Activated gamma-delta T cell (primary cell): Measurements from ENCODE around the gene MAFG.

Source experiments
- DNase-seq: peaks from one replicate; lab custom pipeline; 2025; lab: John Stamatoyannopoulos, UW
- total RNA-seq, 2 donors: gene quantifications; one replicate each; lab custom pipeline; 2026; lab: John Stamatoyannopoulos, UW

Gene MAFG
- 47.8 to 61.6 reads per million in 2 donors for total RNA-seq

DNA sequence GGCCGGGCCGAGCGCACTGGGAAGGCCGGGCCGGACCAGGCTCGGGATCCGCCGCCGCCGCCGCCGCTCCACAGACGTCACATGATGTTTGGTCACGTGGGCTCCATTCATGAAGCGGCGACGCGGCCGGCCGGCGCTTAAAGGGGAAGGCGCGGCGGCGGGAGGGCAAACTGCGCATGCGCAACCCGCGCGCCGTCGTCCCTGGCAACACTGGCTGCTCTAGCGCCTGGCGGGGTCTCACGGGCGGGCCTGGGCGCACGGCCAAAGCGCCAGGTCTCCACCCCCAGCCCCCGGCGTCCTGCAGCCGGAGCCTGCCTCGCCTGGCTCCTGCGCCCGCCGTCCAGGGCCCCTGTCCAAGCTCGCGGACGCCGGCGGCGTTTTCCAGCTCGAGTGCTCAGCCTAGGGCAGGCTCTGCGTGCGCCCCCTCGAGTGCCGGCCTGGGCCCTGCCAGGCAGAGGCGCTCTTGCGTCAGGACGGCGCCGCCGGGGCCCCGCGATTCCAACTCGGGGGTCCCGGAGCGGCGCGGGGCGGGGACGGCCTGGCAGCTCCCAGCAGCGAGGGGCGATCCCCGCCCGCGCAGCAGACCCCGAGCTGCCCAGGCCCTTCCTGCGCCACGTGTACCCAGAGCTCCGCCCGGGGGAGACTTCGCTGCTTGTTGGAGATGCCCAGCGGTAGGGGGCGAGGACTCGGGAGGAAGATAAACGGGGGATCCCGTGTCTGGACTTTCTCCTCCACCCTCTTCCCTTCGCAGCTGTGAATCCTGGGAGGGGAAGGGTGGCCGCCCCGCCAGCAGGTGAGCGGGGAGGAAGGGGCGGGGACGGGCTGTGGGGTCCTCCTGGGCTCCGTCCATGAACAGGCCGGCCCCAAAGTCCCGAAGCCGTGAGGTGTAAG lies at the start of gene MAFG:
MAFG (minus strand) TSS at position 83 of the 891 bp plus-strand sequence. CDS start 4,550 bp downstream, outside the sequence.
- DNase-seq, result peak; percentile 88

GRCh38 chr17:81976332-81977210 lies 49.0 kb upstream of the MAFG start:
- DNase-seq, result no peak

- no peak for DNase-seq
Measured at GRCh38 chr17:81973432-81973831, 45.9 kb upstream of the MAFG start.

GRCh38 chr17:81968850-81969812 lies 41.6 kb upstream of the MAFG start:
- DNase-seq, result no peak

- no peak for DNase-seq
Measured at GRCh38 chr17:81968396-81968745, 40.8 kb upstream of the MAFG start.

DNA sequence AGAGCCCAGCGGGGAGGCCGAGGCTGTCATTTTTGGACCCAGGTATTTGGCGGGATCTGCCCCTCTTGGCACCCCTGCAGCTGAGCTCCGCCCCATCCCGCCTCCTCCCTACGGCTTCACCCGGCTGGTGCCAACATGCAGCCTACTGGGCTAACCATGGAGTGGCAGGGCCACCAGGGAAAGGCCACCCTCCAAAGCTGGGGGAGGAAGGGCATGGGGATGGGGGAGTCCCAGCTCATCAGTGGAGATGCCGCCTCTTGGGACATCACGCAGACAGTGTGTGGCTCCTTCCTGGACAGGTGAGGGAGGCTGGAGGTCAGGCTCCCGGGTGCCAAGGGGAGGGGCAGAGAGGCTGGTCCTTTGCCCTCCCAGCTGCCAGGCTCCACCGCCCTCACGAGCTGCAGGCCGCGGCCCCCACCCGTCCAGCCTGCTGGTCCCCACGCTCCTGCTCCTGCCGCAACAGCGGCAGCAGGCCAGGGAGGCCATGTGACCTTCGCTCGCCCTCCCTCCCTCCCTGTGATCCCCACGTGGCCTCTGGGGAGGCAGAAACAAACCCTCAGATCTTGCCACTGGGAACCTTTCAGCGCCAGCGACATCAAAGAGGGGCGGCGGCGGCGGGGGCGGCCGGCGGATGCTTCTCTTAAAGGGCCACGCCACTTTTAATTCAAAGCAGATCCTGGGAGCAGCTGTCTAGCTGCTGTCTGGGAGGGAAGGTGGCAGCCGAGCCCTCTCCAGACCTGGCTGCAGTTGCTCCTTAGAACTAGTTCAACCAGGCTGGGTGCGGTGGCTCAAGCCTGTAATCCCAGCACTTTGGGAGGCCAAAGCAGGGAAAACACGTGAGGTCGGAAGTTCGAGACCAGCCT lies 40.2 kb upstream of the MAFG start:
- DNase-seq, result peak; percentile 65

GRCh38 chr17:81967244-81967532 lies 39.7 kb upstream of the MAFG start:
- DNase-seq, result no peak

DNA sequence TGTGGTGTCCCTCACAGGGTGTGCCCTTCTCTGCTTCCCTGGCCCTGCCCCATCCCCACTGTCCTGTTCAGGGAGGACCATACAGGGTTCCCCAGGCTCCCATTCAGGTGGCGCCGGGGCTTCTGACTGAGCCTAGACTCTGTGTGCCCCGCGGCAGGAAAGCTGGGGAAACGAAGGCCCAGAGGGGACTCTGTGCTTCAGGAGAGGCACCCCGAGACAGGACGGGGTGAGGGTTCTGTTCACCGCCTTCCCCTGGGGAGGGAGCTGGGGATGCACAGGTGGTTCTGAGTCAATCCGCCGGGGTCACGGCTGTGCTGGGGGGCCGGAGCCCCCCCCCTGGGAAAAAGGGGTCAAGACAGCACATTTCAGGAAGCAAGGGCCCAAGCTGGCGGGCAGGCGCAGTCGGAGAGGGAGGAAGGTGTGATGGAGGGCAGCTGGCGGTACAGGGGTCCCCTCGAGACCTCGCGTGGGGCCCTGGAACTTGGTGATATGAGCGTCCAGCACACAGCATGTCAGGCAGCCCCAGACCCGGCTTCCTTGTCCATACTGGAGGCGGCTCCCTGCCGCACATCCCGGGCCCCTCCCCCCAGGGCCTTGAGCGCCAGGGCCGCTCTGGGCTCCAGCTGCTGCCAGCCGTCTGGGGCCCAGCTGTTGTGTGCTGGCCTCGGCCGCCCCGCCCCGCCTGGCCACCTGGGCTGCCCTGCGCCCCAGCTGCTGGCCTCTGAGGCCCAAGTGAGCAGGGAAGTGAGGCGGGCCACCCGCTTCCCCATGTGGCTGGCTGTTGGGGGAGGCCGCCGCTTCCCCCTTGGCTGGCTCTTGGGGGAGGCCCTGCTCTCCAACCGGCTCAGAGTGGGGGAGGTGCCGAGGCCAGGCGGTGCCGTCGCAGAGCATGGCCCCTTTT lies 39.1 kb upstream of the MAFG start:
- no peak for DNase-seq

- no peak for DNase-seq
Measured at GRCh38 chr17:81964081-81964849, 36.7 kb upstream of the MAFG start.

GRCh38 chr17:81962499-81963441 lies 35.2 kb upstream of the MAFG start:
- no peak for DNase-seq

- no peak for DNase-seq
Measured at GRCh38 chr17:81961521-81962498, 34.3 kb upstream of the MAFG start.

- DNase-seq, result no peak
Measured at GRCh38 chr17:81961087-81961511, 33.6 kb upstream of the MAFG start, which contains the start of gene NOTUM. NOTUM (minus strand) TSS chr17:81961187; CDS start chr17:81960909, 278 bp downstream.

GRCh38 chr17:81960130-81960958 lies 32.8 kb upstream of the MAFG start:
- no peak for DNase-seq

DNA sequence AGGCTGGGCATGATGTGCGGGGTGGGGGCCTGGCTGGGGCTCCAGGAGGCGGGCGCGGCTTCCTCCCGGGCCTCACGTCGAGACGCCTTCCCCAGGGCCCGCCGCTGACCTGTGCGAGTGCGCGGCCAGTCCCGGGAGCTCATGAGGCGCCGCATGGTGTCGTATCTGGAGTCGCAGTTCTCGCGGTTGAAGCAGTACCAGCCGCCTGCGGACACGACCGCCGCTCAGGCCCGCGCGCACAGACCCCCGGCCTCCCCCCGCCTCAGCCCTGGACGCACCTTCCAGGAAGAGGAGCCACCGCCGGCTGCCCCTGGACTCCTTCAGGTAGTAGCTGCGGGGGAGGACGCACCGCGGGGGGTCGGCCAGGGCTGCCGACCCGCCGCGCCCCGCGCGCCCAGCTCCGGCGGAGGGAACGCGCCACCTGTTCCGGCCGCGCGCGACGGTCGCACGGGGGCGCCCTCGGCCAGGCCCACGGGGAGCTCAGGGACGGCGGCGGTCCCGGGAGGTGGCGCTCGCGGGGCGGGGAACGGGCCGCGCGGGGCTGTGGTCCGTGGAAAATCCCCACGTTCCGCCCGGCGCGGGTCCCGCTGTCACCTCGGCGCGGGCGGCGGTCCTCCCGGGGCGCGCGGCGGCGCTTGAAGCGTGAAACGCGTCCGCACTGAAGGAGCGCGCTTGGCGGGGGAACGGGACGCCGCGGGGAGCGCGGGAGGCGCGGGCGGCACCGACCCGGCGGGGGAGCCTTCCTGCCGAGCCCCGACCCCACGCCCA lies 32.0 kb upstream of the MAFG start:
- DNase-seq, result peak; percentile 70
